HEK293T (cell line): ENCODE measurements around the gene RSPH3.

Source experiments
- ARNT ChIP-seq: fragments of 450-650 bp; IDR thresholded peaks from 2 replicates; pipeline ENCODE4 v1.6.1; 2017; ENCODE audit warnings: mild to moderate bottlenecking
- BHLHE40 ChIP-seq: fragments of 450-650 bp; IDR thresholded peaks from 2 replicates; pipeline ENCODE4 v1.6.1; 2016; ENCODE audit warnings: mild to moderate bottlenecking, moderate library complexity, borderline replicate concordance
- FOXA1 ChIP-seq: fragments of 450-650 bp; IDR thresholded peaks from 2 replicates; pipeline ENCODE4 v1.6.1; 2016; ENCODE audit warnings: mild to moderate bottlenecking
- FOXM1 ChIP-seq: fragments of 450-650 bp; IDR thresholded peaks from 2 replicates; pipeline ENCODE4 v1.6.1; 2017; ENCODE audit warnings: mild to moderate bottlenecking, borderline replicate concordance
- NFRKB ChIP-seq: fragments of 450-650 bp; IDR thresholded peaks from 2 replicates; pipeline ENCODE4 v1.6.1; 2016; ENCODE audit warnings: mild to moderate bottlenecking, moderate library complexity
- SP1 ChIP-seq: fragments of 450-650 bp; IDR thresholded peaks from 2 replicates; pipeline ENCODE4 v1.6.1; 2017
- SUZ12 ChIP-seq: fragments of 450-650 bp; IDR thresholded peaks from 2 replicates; pipeline ENCODE4 v1.6.1; 2016; ENCODE audit warnings: mild to moderate bottlenecking
- TARDBP ChIP-seq: fragments of 450-650 bp; IDR thresholded peaks from 2 replicates; pipeline ENCODE4 v1.6.1; 2016

GRCh38 chr6:159031846-159032245, 31.8 kb upstream of the RSPH3 start:
- TF ChIP-seq FOXA1 (no peak), NFRKB (no peak), ARNT (no peak), FOXM1 (no peak), SUZ12 (no peak), SP1 (no peak), BHLHE40 (no peak), TARDBP (no peak)
